ENCODE results near the gene BCAP31. TPM values are rescaled to one million over a fixed set of nuclear protein-coding genes. Genes with fewer than 3 reads are reported as not detected.
A peak's percentile ranks its signal among the peaks of the same experiment; 100 is the strongest.

The BCAP31 gene
- total and polyA plus RNA-seq, 2 donors from 2014 or later: 218 to 246 TPM

GRCh38 chrX:153738056-153738605 lies 13.9 kb upstream of the BCAP31 start:
- intact Hi-C loops (cut with DNase I): no loop called here
- no peak for FAIRE-seq
- H3K27ac ChIP-seq (ENCODE audit: low read depth in 2 of 2, low read length in 2 of 2): no peak overlapping the region
- no peak overlapping the region for H3K4me3 ChIP-seq (ENCODE audit: low read length in 3 of 3)
- TF ChIP-seq CTCF (IDR thresholded peaks at IDR 0.05; ENCODE audit: borderline replicate concordance, extremely low read depth, insufficient read depth): no peak
- DNase-seq: no peak
- peaks cover 0 to 2% (median 0%) of the 10 kb centered on the region in 3 donors for H3K36me3 ChIP-seq (ENCODE audit: control insufficient read depth in 2 of 3, insufficient read depth in 3 of 3, low read length in 3 of 3)
- H3K9ac ChIP-seq (ENCODE audit: low read length in 3 of 3): no peak overlapping the region
- no peaks in the 10 kb centered on the region for H3K27me3 ChIP-seq (ENCODE audit: control insufficient read depth, insufficient read depth, low read length)
- no peaks in the 10 kb centered on the region for H3K9me3 ChIP-seq (ENCODE audit: control insufficient read depth in 2 of 3, insufficient read depth in 1 of 3, low read length in 3 of 3)
- H3K4me1 ChIP-seq (ENCODE audit: control insufficient read depth in 2 of 3, insufficient read depth in 2 of 3, low read depth in 1 of 3, low read length in 3 of 3): no peaks in the 10 kb centered on the region

GRCh38 chrX:153736871-153737441 lies 12.8 kb upstream of the BCAP31 start:
- Histone ChIP-seq H3K27me3 (ENCODE audit: control insufficient read depth, insufficient read depth, low read length) (no peaks in the 10 kb centered on the region), H3K4me3 (ENCODE audit: low read length in 3 of 3) (no peak overlapping the region), H3K27ac (ENCODE audit: low read depth in 2 of 2, low read length in 2 of 2) (no peak overlapping the region), H3K9ac (ENCODE audit: low read length in 3 of 3) (no peak overlapping the region), H3K4me1 (ENCODE audit: control insufficient read depth in 2 of 3, insufficient read depth in 2 of 3, low read depth in 1 of 3, low read length in 3 of 3) (no peaks in the 10 kb centered on the region), H3K36me3 (ENCODE audit: control insufficient read depth in 2 of 3, insufficient read depth in 3 of 3, low read length in 3 of 3) (peaks cover 0 to 2% (median 0%) of the 10 kb centered on the region in 3 donors), H3K9me3 (ENCODE audit: control insufficient read depth in 2 of 3, insufficient read depth in 1 of 3, low read length in 3 of 3) (no peaks in the 10 kb centered on the region)
- intact Hi-C loops (cut with DNase I): no loop called here
- TF ChIP-seq CTCF (IDR thresholded peaks at IDR 0.05; ENCODE audit: borderline replicate concordance, extremely low read depth, insufficient read depth): no peak
- peak in 1 of 5 donors; percentile 40 for DNase-seq
- FAIRE-seq: no peak

- TF ChIP-seq CTCF (IDR thresholded peaks at IDR 0.05; ENCODE audit: borderline replicate concordance, extremely low read depth, insufficient read depth): no peak
- no peak overlapping the region for H3K27ac ChIP-seq (ENCODE audit: low read depth in 2 of 2, low read length in 2 of 2)
- DNase-seq (no peak), FAIRE-seq (no peak)
- H3K9me3 ChIP-seq (ENCODE audit: control insufficient read depth in 2 of 3, insufficient read depth in 1 of 3, low read length in 3 of 3): no peaks in the 10 kb centered on the region
- H3K36me3 ChIP-seq (ENCODE audit: control insufficient read depth in 2 of 3, insufficient read depth in 3 of 3, low read length in 3 of 3): peaks cover 0 to 2% (median 0%) of the 10 kb centered on the region in 3 donors
- no peak overlapping the region for H3K9ac ChIP-seq (ENCODE audit: low read length in 3 of 3)
- no peaks in the 10 kb centered on the region for H3K4me1 ChIP-seq (ENCODE audit: control insufficient read depth in 2 of 3, insufficient read depth in 2 of 3, low read depth in 1 of 3, low read length in 3 of 3)
- intact Hi-C loops (cut with DNase I): no loop called here
- H3K4me3 ChIP-seq (ENCODE audit: low read length in 3 of 3): no peak overlapping the region
- H3K27me3 ChIP-seq (ENCODE audit: control insufficient read depth, insufficient read depth, low read length): no peaks in the 10 kb centered on the region
These were observed 12.1 kb upstream of the BCAP31 start for GRCh38 chrX:153736071-153736820.

Data from kidney (tissue), 14 donors.